Measurements from ENCODE around the gene MAP4K2. TPM values are rescaled to one million over a fixed set of nuclear protein-coding genes. Genes with fewer than 3 reads are reported as not detected.

MAP4K2 gene
- total and polyA plus RNA-seq, 12 donors, result 6.4 to 57.7 (median 19.0) TPM

GRCh38 chr11:64833509-64833908 lies 30.5 kb upstream of the MAP4K2 start:
- intact Hi-C loops (cut with DNase I), result loop anchor here in 1 of 2 donors (10.0 kb wide), 1 partner anchor 49 kb away; no protein-coding TSS in a partner anchor
- no peak overlapping the region for H3K4me3 ChIP-seq
- no peaks in the 10 kb centered on the region for H3K36me3 ChIP-seq (replicated peaks in 1 of 2)
- TF ChIP-seq POLR2A (IDR thresholded peaks at IDR 0.05), result no peak
- TF ChIP-seq CTCF (IDR thresholded peaks at IDR 0.05), result no peak
- H3K27me3 ChIP-seq, result no peaks in the 10 kb centered on the region
- H3K4me1 ChIP-seq (replicated peaks in 1 of 2), result peaks cover 5 to 11% of the 10 kb centered on the region in 2 donors
- 84 to 93% (median 91%) methylated on average over 4 to 10 of the region's 10 CpGs for WGBS, 4 donors
- DNase-seq, result no peak
- H3K27ac ChIP-seq, result no peak overlapping the region
- H3K9me3 ChIP-seq (replicated peaks in 1 of 3), result no peaks in the 10 kb centered on the region

- intact Hi-C loops (cut with DNase I), result loop anchor here in 1 of 2 donors (10.0 kb wide), 1 partner anchor 48 kb away; no protein-coding TSS in a partner anchor
- no peak overlapping the region for H3K4me3 ChIP-seq
- 81 to 93% (median 90%) methylated on average over 5 to 12 of the region's 12 CpGs for WGBS, 4 donors
- H3K27me3 ChIP-seq, result no peaks in the 10 kb centered on the region
- no peak overlapping the region for H3K27ac ChIP-seq
- no peak for DNase-seq
- no peaks in the 10 kb centered on the region for H3K36me3 ChIP-seq (replicated peaks in 1 of 2)
- TF ChIP-seq CTCF (IDR thresholded peaks at IDR 0.05), result no peak
- peaks cover 5 to 11% of the 10 kb centered on the region in 2 donors for H3K4me1 ChIP-seq (replicated peaks in 1 of 2)
- no peaks in the 10 kb centered on the region for H3K9me3 ChIP-seq (replicated peaks in 1 of 3)
Measured at GRCh38 chr11:64833198-64833502, 30.1 kb upstream of the MAP4K2 start.

- no peak overlapping the region for H3K4me3 ChIP-seq
- no peaks in the 10 kb centered on the region for H3K27me3 ChIP-seq
- H3K4me1 ChIP-seq (replicated peaks in 1 of 2), result peaks cover 5 to 11% of the 10 kb centered on the region in 2 donors
- peak in 1 of 7 donors; percentile 14 for DNase-seq
- no peaks in the 10 kb centered on the region for H3K36me3 ChIP-seq (replicated peaks in 1 of 2)
- no peaks in the 10 kb centered on the region for H3K9me3 ChIP-seq (replicated peaks in 1 of 3)
- no peak overlapping the region for H3K27ac ChIP-seq
- 92 to 95% (median 92%) methylated on average over 19 to 21 of the region's 21 CpGs for WGBS, 4 donors
- intact Hi-C loops (cut with DNase I), result loop anchor here in 1 of 2 donors (10.0 kb wide), 1 partner anchor 48 kb away; no protein-coding TSS in a partner anchor
- TF ChIP-seq CTCF (IDR thresholded peaks at IDR 0.05) (no peak), POLR2A (IDR thresholded peaks at IDR 0.05) (no peak)
Measured at GRCh38 chr11:64832467-64833197, 29.6 kb upstream of the MAP4K2 start.

- WGBS, 4 donors, result 80 to 95% (median 89%) methylated on average over 7 to 24 of the region's 24 CpGs
- intact Hi-C loops (cut with DNase I), result loop anchor here in 1 of 2 donors (10.0 kb wide), 1 partner anchor 47 kb away; no protein-coding TSS in a partner anchor
- no peaks in the 10 kb centered on the region for H3K27me3 ChIP-seq
- H3K4me3 ChIP-seq, result no peak overlapping the region
- DNase-seq, result no peak
- H3K27ac ChIP-seq, result no peak overlapping the region
- peaks cover 5 to 11% of the 10 kb centered on the region in 2 donors for H3K4me1 ChIP-seq (replicated peaks in 1 of 2)
- no peaks in the 10 kb centered on the region for H3K9me3 ChIP-seq (replicated peaks in 1 of 3)
- TF ChIP-seq POLR2A (IDR thresholded peaks at IDR 0.05), result no peak
- no peak for TF ChIP-seq CTCF (IDR thresholded peaks at IDR 0.05)
- no peaks in the 10 kb centered on the region for H3K36me3 ChIP-seq (replicated peaks in 1 of 2)
Measured at GRCh38 chr11:64831411-64831891, 28.4 kb upstream of the MAP4K2 start.
